Bronchial epithelial cell (primary cell): ENCODE data around the gene YLPM1. TPM values are rescaled to one million over a fixed set of nuclear protein-coding genes. Genes with fewer than 3 reads are reported as not detected.

Source experiments
- DNase-seq: peaks from one replicate; pipeline ENCODE4 v3.0.0-alpha.2; 2010; ENCODE audit warnings: low read depth
- FAIRE-seq: peaks from 2 replicates; lab custom pipeline; 2011; peaks lifted over from hg19 to GRCh38; lab: Jason Lieb, UNC
- H3K27me3 ChIP-seq: 2 replicates; pipeline ENCODE4 v1.5.1; 2011; ENCODE audit warnings: low read length; ENCODE audit not compliant: control insufficient read depth, insufficient read depth
- H3K36me3 ChIP-seq: 2 replicates; pipeline ENCODE4 v1.5.1; 2011; ENCODE audit warnings: low read length; ENCODE audit not compliant: control insufficient read depth, insufficient read depth
- H3K4me3 ChIP-seq: 2 replicates; pipeline ENCODE4 v1.5.1; 2011; ENCODE audit warnings: mild to moderate bottlenecking, low read depth, low read length, control low read depth
- CTCF ChIP-seq: IDR thresholded peaks from 2 replicates; pipeline ENCODE4 v1.5.1; 2011; ENCODE audit warnings: mild to moderate bottlenecking, moderate library complexity, low read length, control low read depth, inconsistent platforms; ENCODE audit not compliant: insufficient read depth, severe bottlenecking
- total RNA-seq: library from RNA; depleted of rRNA; stranded (reverse); fragments of >200 nt; gene quantifications from 2 replicates; pipeline ENCODE4 v1.2.1, GENCODE V29; 2014

The YLPM1 gene
- total RNA-seq, 1 donor from 2014 or later = 17.4 TPM

GRCh38 chr14:74846168-74846567 lies 83.1 kb downstream of the YLPM1 start:
- no peak for DNase-seq
- TF ChIP-seq CTCF = no peak
- FAIRE-seq = no peak
- Histone ChIP-seq H3K4me3 (no peak overlapping the region), H3K36me3 (no peaks in the 10 kb centered on the region), H3K27me3 (no peaks in the 10 kb centered on the region)

- no peak for TF ChIP-seq CTCF
- DNase-seq (peak; percentile 67), FAIRE-seq (no peak)
- Histone ChIP-seq H3K27me3 (no peaks in the 10 kb centered on the region), H3K4me3 (no peak overlapping the region), H3K36me3 (no peaks in the 10 kb centered on the region)
Observed at GRCh38 chr14:74846968-74847665, 84.0 kb downstream of the YLPM1 start.

- FAIRE-seq (no peak), DNase-seq (peak; percentile 50)
- no peak overlapping the region for H3K4me3 ChIP-seq
- no peaks in the 10 kb centered on the region for H3K27me3 ChIP-seq
- no peaks in the 10 kb centered on the region for H3K36me3 ChIP-seq
- TF ChIP-seq CTCF = no peak
Observed at GRCh38 chr14:74848768-74849167, 85.7 kb downstream of the YLPM1 start.

- DNase-seq (peak; percentile 20), FAIRE-seq (peak; percentile 18)
- no peaks in the 10 kb centered on the region for H3K27me3 ChIP-seq
- no peak overlapping the region for H3K4me3 ChIP-seq
- no peaks in the 10 kb centered on the region for H3K36me3 ChIP-seq
- TF ChIP-seq CTCF = no peak
Observed at GRCh38 chr14:74852922-74853530, 89.9 kb downstream of the YLPM1 start.

- no peak for DNase-seq
- FAIRE-seq = no peak
- TF ChIP-seq CTCF = no peak
- Histone ChIP-seq H3K27me3 (no peaks in the 10 kb centered on the region), H3K4me3 (no peak overlapping the region), H3K36me3 (no peaks in the 10 kb centered on the region)
Observed at GRCh38 chr14:74853581-74853980, 90.5 kb downstream of the YLPM1 start.

GRCh38 chr14:74855021-74855420 lies 91.9 kb downstream of the YLPM1 start:
- no peak overlapping the region for H3K4me3 ChIP-seq
- FAIRE-seq = no peak
- DNase-seq = no peak
- no peaks in the 10 kb centered on the region for H3K36me3 ChIP-seq
- TF ChIP-seq CTCF = no peak
- H3K27me3 ChIP-seq = no peaks in the 10 kb centered on the region
